Measurements from ENCODE around the gene GBGT1. TPM values are rescaled to one million over a fixed set of nuclear protein-coding genes. Genes with fewer than 3 reads are reported as not detected.

Gene GBGT1
- total RNA-seq, 1 experiment from 2014 or later = 1.8 TPM

DNA sequence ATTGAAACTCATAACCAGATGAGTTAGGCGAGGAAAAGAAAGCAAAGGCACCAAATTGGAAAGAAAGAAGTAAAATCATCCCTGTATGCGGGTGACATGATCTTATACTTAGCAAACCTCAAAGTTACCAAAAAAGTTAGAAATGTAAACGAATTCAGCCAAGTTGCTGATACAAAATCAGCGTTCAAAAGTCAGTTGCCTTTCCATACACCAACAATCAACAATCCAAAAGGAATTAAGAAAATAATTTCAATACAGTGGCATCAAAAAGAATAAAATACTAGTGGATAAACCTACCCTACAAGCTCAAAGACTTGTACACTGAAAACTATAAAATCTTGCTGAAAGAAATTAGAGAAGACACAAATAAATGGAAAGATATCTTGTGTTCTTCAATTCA is 30.9 kb upstream of the GBGT1 start:
- Histone ChIP-seq H3K36me3 (ENCODE audit: control insufficient read depth, insufficient read depth, low read length) (no peaks in the 10 kb centered on the region), H3K4me1 (ENCODE audit: control insufficient read depth, insufficient read depth, low read length) (no peaks in the 10 kb centered on the region), H3K9me3 (ENCODE audit: control insufficient read depth, insufficient read depth, low read depth, low read length) (no peaks in the 10 kb centered on the region), H3K4me3 (ENCODE audit: low read depth in 2 of 2, low read length in 2 of 2) (no peak overlapping the region), H3K27ac (ENCODE audit: low read length) (no peak overlapping the region), H3K27me3 (ENCODE audit: control insufficient read depth, insufficient read depth, low read length) (no peaks in the 10 kb centered on the region)
- TF ChIP-seq, protein P1, sequence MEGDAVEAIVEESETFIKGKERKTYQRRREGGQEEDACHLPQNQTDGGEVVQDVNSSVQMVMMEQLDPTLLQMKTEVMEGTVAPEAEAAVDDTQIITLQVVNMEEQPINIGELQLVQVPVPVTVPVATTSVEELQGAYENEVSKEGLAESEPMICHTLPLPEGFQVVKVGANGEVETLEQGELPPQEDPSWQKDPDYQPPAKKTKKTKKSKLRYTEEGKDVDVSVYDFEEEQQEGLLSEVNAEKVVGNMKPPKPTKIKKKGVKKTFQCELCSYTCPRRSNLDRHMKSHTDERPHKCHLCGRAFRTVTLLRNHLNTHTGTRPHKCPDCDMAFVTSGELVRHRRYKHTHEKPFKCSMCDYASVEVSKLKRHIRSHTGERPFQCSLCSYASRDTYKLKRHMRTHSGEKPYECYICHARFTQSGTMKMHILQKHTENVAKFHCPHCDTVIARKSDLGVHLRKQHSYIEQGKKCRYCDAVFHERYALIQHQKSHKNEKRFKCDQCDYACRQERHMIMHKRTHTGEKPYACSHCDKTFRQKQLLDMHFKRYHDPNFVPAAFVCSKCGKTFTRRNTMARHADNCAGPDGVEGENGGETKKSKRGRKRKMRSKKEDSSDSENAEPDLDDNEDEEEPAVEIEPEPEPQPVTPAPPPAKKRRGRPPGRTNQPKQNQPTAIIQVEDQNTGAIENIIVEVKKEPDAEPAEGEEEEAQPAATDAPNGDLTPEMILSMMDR (IDR thresholded peaks at IDR 0.05) = no peak
- in situ Hi-C loops (cut with HindIII; ENCODE audit: low pct_unique_long_range_greater_than_20kb, low sequenced_read_pairs) (no loop called here), intact Hi-C loops (cut with micrococcal nuclease; ENCODE audit: unreplicated experiment) (no loop called here)
- ChIA-PET CTCF (interaction anchor here (1.2 kb wide), 1 partner anchor 9 kb away, joined by 3 read pairs; no protein-coding TSS in a partner anchor), POLR2A (no interaction called here)
- BruUV-seq (replicated peaks) = no TSS peak
- DNase-seq (ENCODE audit: low read depth, low spot score) (no peak), ATAC-seq (no peak)

DNA sequence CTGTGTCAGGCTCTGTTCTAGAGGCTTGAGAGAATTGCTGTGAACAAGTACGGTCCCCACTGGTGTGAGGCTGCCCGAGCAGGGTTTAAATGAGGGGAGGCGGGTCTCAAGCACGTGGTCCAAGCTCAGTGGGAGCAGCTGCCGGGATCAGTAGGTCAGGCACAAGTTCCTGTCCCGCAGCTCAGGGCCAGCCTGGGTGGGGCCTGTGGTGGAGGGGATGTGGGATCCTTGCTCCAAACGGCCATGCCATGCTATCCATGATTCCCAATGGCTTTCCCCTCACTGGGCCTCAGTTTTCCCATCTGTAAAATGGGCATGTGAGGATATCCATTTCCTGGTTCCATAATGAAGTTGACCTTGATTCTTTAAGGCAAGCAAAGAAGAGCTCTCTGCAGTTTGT is 28.3 kb upstream of the GBGT1 start:
- in situ Hi-C loops (cut with HindIII; ENCODE audit: low pct_unique_long_range_greater_than_20kb, low sequenced_read_pairs) (no loop called here), intact Hi-C loops (cut with micrococcal nuclease; ENCODE audit: unreplicated experiment) (no loop called here)
- ChIA-PET POLR2A (no interaction called here), CTCF (no interaction called here)
- DNase-seq (ENCODE audit: low read depth, low spot score) (no peak), ATAC-seq (no peak)
- Histone ChIP-seq H3K27ac (ENCODE audit: low read length) (no peak overlapping the region), H3K4me1 (ENCODE audit: control insufficient read depth, insufficient read depth, low read length) (no peaks in the 10 kb centered on the region), H3K27me3 (ENCODE audit: control insufficient read depth, insufficient read depth, low read length) (no peaks in the 10 kb centered on the region; the same call in 1 of the 2 replicates), H3K4me3 (ENCODE audit: low read depth in 2 of 2, low read length in 2 of 2) (no peak overlapping the region), H3K36me3 (ENCODE audit: control insufficient read depth, insufficient read depth, low read length) (no peaks in the 10 kb centered on the region), H3K9me3 (ENCODE audit: control insufficient read depth, insufficient read depth, low read depth, low read length) (no peaks in the 10 kb centered on the region)
- no peak for TF ChIP-seq POLR2AphosphoS5 (IDR thresholded peaks at IDR 0.05; ENCODE audit: low read depth, low read length)
- no TSS peak for BruUV-seq (replicated peaks)

DNA sequence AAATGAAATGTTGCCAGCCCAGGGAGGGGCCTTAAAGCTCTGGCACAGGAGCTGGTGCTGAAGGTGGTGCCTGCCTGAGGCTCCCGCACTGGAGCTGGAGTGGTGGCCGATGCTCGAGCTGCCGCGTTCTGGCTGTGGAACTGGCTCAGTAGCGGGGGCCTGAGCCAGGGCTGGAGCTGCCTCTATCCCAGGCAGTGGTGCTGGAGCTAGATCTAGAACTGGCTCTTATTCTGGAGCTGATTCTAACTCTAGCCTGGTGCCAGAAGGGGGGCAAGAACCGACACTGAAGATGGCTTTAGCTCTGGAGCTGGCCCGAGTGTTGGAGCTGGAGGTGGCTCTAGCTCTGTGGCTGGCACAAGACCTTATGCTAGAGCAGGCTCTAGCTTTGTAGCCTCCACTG is 26.1 kb upstream of the GBGT1 start:
- ChIA-PET CTCF (interaction anchor here (0.6 to 0.7 kb wide), 2 partner anchors 49 to 69 kb away, joined by 3 to 6 read pairs; no protein-coding TSS in a partner anchor), POLR2A (no interaction called here)
- no peak overlapping the region for H3K27ac ChIP-seq (ENCODE audit: low read length)
- no TSS peak for BruUV-seq (replicated peaks)
- in situ Hi-C loops (cut with HindIII; ENCODE audit: low pct_unique_long_range_greater_than_20kb, low sequenced_read_pairs) (no loop called here), intact Hi-C loops (cut with micrococcal nuclease; ENCODE audit: unreplicated experiment) (no loop called here)
- H3K9me3 ChIP-seq (ENCODE audit: control insufficient read depth, insufficient read depth, low read depth, low read length) = no peaks in the 10 kb centered on the region
- TF ChIP-seq TCF7L2 (IDR thresholded peaks at IDR 0.05; ENCODE audit: low read depth, low read length) (no peak), SIN3A (IDR thresholded peaks at IDR 0.05; ENCODE audit: borderline replicate concordance, insufficient read depth, low read depth, low read length) (no peak), POLR2AphosphoS5 (IDR thresholded peaks at IDR 0.05; ENCODE audit: low read depth, low read length) (no peak)
- no peak for DNase-seq (ENCODE audit: low read depth, low spot score)
- H3K36me3 ChIP-seq (ENCODE audit: control insufficient read depth, insufficient read depth, low read length) = no peaks in the 10 kb centered on the region
- no peaks in the 10 kb centered on the region for H3K4me1 ChIP-seq (ENCODE audit: control insufficient read depth, insufficient read depth, low read length)
- no peak for ATAC-seq
- no peak overlapping the region for H3K4me3 ChIP-seq (ENCODE audit: low read depth in 2 of 2, low read length in 2 of 2)
- H3K27me3 ChIP-seq (ENCODE audit: control insufficient read depth, insufficient read depth, low read length) = no peaks in the 10 kb centered on the region; the same call in 1 of the 2 replicates

DNA sequence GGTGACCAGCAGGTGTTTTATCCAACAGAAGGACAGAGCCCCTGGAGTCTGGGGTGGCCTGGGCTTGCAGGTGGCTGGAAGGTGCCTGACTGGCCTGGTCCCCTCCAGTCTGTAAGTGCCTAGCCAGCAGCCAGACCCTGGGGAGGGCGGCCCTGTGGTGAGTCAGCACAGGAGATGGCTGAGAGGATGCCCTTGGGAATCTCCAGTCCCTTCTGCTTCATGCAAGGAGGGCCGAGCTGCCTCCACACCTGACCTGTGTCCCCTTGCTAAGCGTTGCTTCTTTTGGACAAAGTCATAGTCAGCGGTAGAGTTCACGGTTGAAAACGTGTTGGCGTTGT is 25.1 kb upstream of the GBGT1 start:
- TF ChIP-seq TCF7L2 (IDR thresholded peaks at IDR 0.05; ENCODE audit: low read depth, low read length) (no peak), SIN3A (IDR thresholded peaks at IDR 0.05; ENCODE audit: borderline replicate concordance, insufficient read depth, low read depth, low read length) (no peak), POLR2AphosphoS5 (IDR thresholded peaks at IDR 0.05; ENCODE audit: low read depth, low read length) (no peak)
- TF ChIP-seq, protein P2, sequence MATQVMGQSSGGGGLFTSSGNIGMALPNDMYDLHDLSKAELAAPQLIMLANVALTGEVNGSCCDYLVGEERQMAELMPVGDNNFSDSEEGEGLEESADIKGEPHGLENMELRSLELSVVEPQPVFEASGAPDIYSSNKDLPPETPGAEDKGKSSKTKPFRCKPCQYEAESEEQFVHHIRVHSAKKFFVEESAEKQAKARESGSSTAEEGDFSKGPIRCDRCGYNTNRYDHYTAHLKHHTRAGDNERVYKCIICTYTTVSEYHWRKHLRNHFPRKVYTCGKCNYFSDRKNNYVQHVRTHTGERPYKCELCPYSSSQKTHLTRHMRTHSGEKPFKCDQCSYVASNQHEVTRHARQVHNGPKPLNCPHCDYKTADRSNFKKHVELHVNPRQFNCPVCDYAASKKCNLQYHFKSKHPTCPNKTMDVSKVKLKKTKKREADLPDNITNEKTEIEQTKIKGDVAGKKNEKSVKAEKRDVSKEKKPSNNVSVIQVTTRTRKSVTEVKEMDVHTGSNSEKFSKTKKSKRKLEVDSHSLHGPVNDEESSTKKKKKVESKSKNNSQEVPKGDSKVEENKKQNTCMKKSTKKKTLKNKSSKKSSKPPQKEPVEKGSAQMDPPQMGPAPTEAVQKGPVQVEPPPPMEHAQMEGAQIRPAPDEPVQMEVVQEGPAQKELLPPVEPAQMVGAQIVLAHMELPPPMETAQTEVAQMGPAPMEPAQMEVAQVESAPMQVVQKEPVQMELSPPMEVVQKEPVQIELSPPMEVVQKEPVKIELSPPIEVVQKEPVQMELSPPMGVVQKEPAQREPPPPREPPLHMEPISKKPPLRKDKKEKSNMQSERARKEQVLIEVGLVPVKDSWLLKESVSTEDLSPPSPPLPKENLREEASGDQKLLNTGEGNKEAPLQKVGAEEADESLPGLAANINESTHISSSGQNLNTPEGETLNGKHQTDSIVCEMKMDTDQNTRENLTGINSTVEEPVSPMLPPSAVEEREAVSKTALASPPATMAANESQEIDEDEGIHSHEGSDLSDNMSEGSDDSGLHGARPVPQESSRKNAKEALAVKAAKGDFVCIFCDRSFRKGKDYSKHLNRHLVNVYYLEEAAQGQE (IDR thresholded peaks at IDR 0.05; ENCODE audit: insufficient read depth in 1 of 2, low read depth in 2 of 2, low read length in 1 of 2) = no peak
- TF ChIP-seq, protein P1 (IDR thresholded peaks at IDR 0.05) = no peak
- H3K36me3 ChIP-seq (ENCODE audit: control insufficient read depth, insufficient read depth, low read length) = no peaks in the 10 kb centered on the region
- in situ Hi-C loops (cut with HindIII; ENCODE audit: low pct_unique_long_range_greater_than_20kb, low sequenced_read_pairs) (no loop called here), intact Hi-C loops (cut with micrococcal nuclease; ENCODE audit: unreplicated experiment) (no loop called here)
- no peaks in the 10 kb centered on the region; the same call in 1 of the 2 replicates for H3K27me3 ChIP-seq (ENCODE audit: control insufficient read depth, insufficient read depth, low read length)
- no peak overlapping the region for H3K4me3 ChIP-seq (ENCODE audit: low read depth in 2 of 2, low read length in 2 of 2)
- ATAC-seq (no peak), DNase-seq (ENCODE audit: low read depth, low spot score) (no peak)
- H3K27ac ChIP-seq (ENCODE audit: low read length) = no peak overlapping the region
- CTCF ChIA-PET = interaction anchor here (0.5 to 3.0 kb wide), 4 partner anchors 41 to 153 kb away, joined by 3 to 17 read pairs (median 5); no protein-coding TSS in a partner anchor
- no peaks in the 10 kb centered on the region for H3K4me1 ChIP-seq (ENCODE audit: control insufficient read depth, insufficient read depth, low read length)
- BruUV-seq (replicated peaks) = no TSS peak
- no peaks in the 10 kb centered on the region for H3K9me3 ChIP-seq (ENCODE audit: control insufficient read depth, insufficient read depth, low read depth, low read length)
- POLR2A ChIA-PET = no interaction called here

Data from Panc1 (cell line).